Loucy (cell line): Measurements from ENCODE around the gene ZNF181.

Experiments
- H2AFZ ChIP-seq: fragments of 200-600 bp; sonication (generic); 2 replicates; pipeline ENCODE4 v1.6.0; 2016; ENCODE audit warnings: antibody characterized with exemption, mild to moderate bottlenecking, low read length, moderate library complexity
- H3F3A ChIP-seq: fragments of 200-600 bp; 2 replicates; pipeline ENCODE4 v1.6.0; 2016; ENCODE audit warnings: antibody characterized with exemption, low read depth, mild to moderate bottlenecking
- H3K27me3 ChIP-seq: fragments of 200-600 bp; sonication (generic); 2 replicates; pipeline ENCODE4 v1.6.1; 2014; ENCODE audit warnings: low read length, mild to moderate bottlenecking; ENCODE audit not compliant: insufficient read depth, poor library complexity, severe bottlenecking
- H3K36me3 ChIP-seq: fragments of 200-600 bp; sonication (generic); 2 replicates; pipeline ENCODE4 v1.6.1; 2016; ENCODE audit warnings: low read length; ENCODE audit not compliant: insufficient read depth
- H3K4me1 ChIP-seq: fragments of 200-600 bp; sonication (generic); 2 replicates; pipeline ENCODE4 v1.5.1; 2014; ENCODE audit warnings: low read length, mild to moderate bottlenecking; ENCODE audit not compliant: insufficient read depth, poor library complexity, severe bottlenecking
- H3K4me2 ChIP-seq: fragments of 200-600 bp; sonication (generic); 2 replicates; pipeline ENCODE4 v1.6.0; 2014; ENCODE audit warnings: antibody characterized with exemption, low read length, low read depth, mild to moderate bottlenecking; ENCODE audit not compliant: poor library complexity, severe bottlenecking
- H3K4me3 ChIP-seq: fragments of 200-600 bp; sonication (generic); 2 replicates; pipeline ENCODE4 v1.5.1; 2014; ENCODE audit warnings: low read length, mild to moderate bottlenecking, mixed read lengths; ENCODE audit not compliant: poor library complexity, severe bottlenecking
- H3K79me2 ChIP-seq: fragments of 200-600 bp; sonication (generic); 2 replicates; pipeline ENCODE4 v1.6.1; 2014; ENCODE audit warnings: low read length; ENCODE audit not compliant: insufficient read depth
- H3K9ac ChIP-seq: fragments of 200-600 bp; sonication (generic); 2 replicates; pipeline ENCODE4 v1.6.0; 2014; ENCODE audit warnings: mild to moderate bottlenecking, low read depth, low read length, moderate library complexity; ENCODE audit not compliant: poor library complexity, severe bottlenecking
- H3K9me2 ChIP-seq: fragments of 200-600 bp; sonication (generic); replicated peaks from 2 replicates; pipeline ENCODE4 v1.6.1; 2016; ENCODE audit warnings: low read depth, low read length, mixed read lengths
- H3K9me3 ChIP-seq: fragments of 200-600 bp; sonication (generic); 2 replicates; pipeline ENCODE4 v1.6.1; 2014; ENCODE audit warnings: mild to moderate bottlenecking, antibody characterized with exemption, low read length, low read depth; ENCODE audit not compliant: insufficient read depth
- H4K20me1 ChIP-seq: fragments of 200-600 bp; sonication (generic); 2 replicates; pipeline ENCODE4 v1.6.0; 2014; ENCODE audit warnings: antibody characterized with exemption, low read length, mild to moderate bottlenecking; ENCODE audit not compliant: insufficient read depth, poor library complexity, severe bottlenecking
- CTCF ChIP-seq: fragments of 200-600 bp; sonication (generic); conservative IDR thresholded peaks from 2 replicates; pipeline ENCODE4 v1.5.1; 2014; ENCODE audit warnings: mild to moderate bottlenecking, antibody characterized with exemption, low read length
- EZH2phosphoT487 ChIP-seq: fragments of 200-600 bp; IDR thresholded peaks from 2 replicates; pipeline ENCODE4 v1.6.1; 2018; ENCODE audit warnings: antibody characterized with exemption, mild to moderate bottlenecking, moderate library complexity, borderline replicate concordance

Gene ZNF181

DNA sequence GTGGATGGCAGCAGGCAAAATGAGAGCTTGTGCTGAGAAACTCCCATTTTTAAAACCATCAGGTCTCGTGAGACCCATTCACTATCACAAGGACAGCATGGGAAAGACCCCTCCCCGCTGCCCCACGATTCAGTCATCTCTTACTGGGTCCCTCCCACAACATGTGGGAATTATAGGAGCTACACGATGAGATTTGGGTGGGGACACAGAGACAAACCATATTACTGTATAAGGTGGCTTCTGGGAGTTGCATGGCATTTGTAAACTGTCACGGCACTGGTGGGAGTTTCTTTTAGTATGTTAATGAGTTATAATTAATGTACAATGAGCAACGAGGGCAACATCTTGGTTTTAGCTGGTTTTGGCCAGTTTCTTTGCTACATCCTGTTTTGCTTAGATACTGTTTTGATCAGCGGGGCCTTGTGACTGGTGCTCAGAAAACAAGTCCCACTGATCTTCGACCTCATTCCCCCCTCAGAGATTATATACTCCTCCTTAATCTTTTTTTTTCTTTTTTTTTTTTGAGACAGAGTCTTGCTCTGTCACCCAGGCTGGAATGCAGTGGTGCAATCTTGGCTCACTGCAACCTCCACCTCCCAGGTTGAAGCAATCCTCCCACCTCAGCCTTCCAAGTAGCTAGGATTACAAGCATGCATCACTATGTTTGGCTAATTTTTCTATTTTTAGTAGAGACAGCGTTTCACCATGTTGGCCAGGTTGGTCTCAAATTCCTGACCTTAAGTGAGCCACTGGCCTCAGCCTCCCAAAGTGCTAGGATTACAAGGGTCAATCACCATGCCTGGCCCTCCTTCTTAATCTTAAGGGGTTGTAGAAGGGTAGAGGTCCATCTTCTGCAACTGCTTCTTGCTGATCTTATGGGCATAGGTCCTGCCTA lies 60.3 kb downstream of the ZNF181 start:
- no peak for TF ChIP-seq CTCF
- TF ChIP-seq EZH2phosphoT487: no peak
- H2AFZ ChIP-seq: peak overlapping the region; percentile 88
- no peak overlapping the region for H3K4me2 ChIP-seq
- H3K27me3 ChIP-seq: peaks cover 17% of the 10 kb centered on the region
- no peaks in the 10 kb centered on the region for H3K36me3 ChIP-seq
- H4K20me1 ChIP-seq: no peaks in the 10 kb centered on the region
- H3F3A ChIP-seq: no peaks in the 10 kb centered on the region
- H3K79me2 ChIP-seq: no peaks in the 10 kb centered on the region
- no peaks in the 10 kb centered on the region for H3K4me1 ChIP-seq
- no peak overlapping the region for H3K4me3 ChIP-seq
- H3K9me3 ChIP-seq: no peaks in the 10 kb centered on the region; the same call in 1 of the 2 replicates
- no peak overlapping the region for H3K9ac ChIP-seq
- no peaks in the 10 kb centered on the region for H3K9me2 ChIP-seq
